Measurements from ENCODE around the gene CBLB.
A peak's percentile ranks its signal among the peaks of the same experiment; 100 is the strongest.
"Not testable (repeated sequence)": the region's sequence is repeated elsewhere in the genome, so short reads cannot be mapped to it uniquely, and the experiment has no call there.

The CBLB gene

DNA sequence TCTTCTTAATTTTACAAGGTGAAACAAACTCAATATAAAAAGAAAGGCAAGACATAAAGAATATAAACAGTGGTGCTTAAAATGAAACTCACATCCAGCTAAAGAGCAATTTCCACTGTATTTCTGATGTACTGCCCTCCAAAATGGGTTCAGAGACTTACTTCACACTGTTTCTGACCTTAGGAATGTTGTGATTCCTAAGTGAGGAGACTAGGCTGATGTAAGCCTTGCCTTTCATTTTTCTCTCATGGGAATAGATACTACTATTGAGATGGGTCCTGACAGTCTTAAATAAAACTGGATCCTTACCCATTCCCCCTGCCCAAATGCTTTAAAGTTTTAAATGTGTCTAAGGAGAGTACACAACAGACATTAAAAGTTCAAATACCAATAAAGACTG lies 86.9 kb downstream of the CBLB start:
- no peak for DNase-seq

DNA sequence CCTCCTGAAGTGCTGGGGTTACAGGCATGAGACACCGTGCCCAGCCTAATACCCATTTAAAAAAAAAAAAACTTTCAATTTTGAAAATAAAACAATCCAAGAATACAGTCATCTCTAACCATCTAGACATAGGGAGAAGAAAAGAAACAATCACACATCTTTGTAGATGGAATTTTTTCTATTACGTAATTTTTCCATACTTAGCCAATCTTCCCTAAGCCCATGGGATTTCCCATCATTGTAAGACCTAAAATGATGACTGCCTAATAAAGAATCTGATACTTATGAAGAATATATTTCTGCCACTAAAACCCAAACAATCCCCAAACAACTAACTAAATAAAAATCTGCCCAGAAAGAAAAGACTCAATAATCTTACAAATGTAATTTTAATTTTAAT lies 88.7 kb downstream of the CBLB start:
- no peak for DNase-seq

DNA sequence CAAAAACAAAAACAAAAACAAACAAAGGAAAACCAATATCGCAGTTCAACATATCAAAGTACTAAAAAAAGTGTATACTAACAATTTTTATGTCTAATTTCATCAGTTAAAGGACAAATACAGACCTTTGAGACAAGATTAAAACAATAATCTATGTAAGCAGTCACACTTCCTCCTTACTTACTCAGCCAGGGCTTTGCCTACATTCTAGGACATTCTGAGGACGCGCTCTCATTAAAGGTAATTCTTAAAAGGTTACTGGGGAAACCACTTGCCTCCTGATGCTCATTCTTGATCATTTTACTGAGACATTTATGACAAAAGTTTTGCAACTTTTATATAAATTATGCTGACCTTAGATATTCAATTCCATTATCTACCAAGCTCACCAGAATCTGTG lies 93.4 kb downstream of the CBLB start:
- no peak for DNase-seq

DNA sequence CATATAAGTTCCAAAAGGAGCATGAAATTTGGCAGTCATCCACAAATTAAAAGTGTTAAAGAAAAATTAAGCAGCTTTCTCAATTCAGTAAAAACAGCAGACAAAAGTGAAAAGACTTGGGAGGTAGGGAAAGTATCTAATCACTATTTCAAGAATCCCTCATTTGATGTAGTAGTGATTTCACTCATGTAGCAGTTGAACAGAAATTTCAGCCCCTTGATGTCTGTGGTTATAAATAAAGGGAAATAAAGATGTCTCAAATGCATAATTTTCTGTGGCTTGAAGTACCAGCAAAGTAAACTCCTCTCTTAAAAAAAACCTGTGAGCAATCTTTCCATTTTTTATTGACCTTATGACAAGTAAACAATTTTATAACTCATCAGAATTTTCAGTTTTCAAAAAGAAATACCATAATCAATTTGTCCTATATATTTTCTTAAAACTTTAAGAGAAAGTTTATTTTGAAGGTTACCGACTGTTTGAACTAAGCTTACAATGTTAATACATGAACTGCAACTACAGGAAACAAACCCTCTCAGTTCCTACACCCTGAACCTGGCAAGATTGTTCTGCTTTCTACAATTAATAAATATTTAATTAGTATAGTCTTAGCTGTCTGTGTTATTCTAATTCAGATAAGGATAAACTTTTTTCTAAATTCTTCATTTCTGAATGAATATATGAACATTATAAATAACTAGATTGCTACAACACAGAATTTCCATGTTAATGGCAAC lies 94.2 kb downstream of the CBLB start:
- no peak for DNase-seq

DNA sequence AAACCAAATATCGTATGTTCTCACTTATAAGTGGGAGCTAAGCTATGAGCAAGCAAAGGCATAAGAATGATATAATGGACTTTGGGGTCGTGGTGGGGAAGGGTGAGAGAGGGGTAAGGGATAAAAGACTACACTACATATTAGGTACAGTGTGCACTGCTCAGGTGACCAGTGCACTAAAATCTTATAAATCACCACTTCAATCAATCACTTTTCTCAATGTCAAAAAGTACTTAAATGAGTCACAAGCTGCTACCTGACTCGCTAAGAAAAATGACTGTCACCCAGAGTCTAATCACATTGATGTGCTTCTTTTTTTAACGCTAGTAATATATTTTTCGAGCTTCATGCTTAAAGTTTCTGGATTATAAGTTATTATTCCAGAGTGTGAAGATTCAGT lies 95.5 kb downstream of the CBLB start:
- no peak for DNase-seq

DNA sequence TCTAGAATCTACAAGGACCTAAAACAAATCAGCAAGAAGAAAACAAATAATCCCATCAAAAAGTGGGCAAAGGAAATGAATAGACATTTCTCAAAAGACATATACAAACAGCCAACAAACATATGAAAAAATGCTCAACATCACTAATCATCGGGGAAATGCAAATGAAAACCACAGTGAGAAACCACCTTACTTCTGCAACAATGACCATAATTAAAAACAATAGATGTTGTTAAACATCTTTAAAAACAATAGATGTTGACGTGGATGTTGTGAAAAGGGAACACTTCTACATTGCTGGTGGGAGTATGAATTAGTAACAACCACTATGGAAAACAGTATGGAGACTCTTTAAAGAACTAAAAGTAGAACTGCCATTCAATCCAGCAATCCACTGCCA lies 96.2 kb downstream of the CBLB start:
- no peak for DNase-seq

DNA sequence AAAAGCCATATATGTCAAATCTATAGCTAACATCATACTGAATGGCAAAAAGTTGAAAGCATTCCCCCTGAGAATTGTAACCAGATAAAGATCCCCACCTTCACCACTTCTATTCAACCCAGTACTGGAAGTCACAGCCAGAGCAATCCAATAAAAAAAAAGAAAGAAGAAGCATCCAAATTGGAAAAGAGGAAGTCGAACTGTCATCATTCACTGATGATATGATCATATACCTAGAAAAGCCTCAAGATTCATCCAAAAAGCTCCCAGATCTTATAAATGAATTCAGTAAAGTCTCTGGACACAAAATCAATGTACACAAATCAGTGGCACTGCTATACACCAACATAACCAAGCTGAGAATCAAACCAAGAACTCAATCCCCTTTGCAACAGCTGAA lies 97.4 kb downstream of the CBLB start:
- no peak for DNase-seq

DNA sequence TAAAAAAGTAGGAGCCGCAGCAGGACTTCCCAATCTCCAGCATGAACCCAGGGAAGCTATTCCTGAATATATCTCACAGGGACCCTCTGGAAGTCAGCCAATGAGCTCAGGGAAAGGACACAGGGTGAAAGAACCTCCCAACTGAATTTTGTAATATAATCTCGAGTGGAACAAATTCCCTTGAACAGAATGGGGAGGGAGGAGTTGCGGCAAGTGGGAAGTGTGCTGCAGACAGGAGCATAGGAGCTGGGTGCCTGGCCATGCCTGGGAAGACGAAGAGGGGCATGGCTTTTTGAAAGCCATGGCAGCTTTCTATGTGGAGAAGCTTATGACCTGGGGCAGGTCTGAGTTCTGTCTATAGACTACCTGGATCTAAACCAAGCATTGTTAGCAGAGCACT lies 98.4 kb downstream of the CBLB start:
- no peak for DNase-seq

DNA sequence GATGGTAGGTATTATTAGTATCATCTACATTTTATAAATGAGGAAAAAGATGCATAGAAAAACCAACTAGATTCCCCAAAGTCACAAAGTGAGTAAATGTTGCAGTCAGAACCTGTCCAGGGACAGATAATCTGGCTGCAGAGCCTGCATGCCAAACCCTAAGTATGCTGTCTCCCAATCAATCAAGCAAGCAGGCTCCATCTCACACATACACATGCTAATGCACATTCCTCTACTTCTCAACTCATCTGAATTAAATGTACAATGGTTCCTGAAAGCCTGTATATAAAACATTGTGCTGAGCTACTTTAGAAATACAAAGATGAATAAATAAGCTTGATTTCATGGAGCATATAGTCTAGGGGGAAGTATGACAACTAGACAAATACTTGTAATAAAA lies 101.0 kb downstream of the CBLB start:
- DNase-seq: no peak

DNA sequence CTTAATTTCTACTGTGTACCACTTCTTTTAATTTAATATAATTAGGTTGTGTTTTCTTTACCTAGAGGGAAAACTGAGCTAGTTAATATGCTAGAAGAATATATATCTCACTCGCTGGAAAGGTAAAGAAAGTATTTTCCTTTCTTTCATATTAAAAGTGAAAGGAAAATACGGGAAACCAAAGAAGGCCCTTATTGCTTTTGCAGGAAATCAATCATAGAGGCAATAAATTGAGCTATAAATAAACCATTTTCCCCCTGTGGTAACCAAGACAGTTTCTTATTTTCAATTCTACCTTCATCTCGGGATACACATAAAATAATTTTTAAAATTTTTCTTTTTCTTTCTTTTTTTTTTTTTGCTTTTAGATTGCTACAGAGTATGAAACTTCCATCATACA lies 101.6 kb downstream of the CBLB start:
- DNase-seq: no peak

DNA sequence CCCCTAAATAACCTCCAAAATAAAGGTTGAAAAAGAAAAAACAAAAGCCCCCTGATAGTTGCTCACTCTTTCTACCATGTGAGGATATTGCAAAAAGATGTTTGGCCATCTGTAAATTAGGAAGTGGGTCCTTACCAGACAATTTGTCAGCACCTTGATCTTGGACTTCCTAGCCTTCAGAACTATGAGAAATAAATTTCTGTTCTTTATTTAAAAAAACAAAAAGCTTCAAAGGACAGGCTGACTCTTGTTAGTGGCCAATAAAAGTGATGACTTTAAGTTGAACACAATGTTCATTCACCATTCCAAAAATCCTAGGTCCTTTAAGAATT lies 103.5 kb downstream of the CBLB start:
- no peak for DNase-seq

DNA sequence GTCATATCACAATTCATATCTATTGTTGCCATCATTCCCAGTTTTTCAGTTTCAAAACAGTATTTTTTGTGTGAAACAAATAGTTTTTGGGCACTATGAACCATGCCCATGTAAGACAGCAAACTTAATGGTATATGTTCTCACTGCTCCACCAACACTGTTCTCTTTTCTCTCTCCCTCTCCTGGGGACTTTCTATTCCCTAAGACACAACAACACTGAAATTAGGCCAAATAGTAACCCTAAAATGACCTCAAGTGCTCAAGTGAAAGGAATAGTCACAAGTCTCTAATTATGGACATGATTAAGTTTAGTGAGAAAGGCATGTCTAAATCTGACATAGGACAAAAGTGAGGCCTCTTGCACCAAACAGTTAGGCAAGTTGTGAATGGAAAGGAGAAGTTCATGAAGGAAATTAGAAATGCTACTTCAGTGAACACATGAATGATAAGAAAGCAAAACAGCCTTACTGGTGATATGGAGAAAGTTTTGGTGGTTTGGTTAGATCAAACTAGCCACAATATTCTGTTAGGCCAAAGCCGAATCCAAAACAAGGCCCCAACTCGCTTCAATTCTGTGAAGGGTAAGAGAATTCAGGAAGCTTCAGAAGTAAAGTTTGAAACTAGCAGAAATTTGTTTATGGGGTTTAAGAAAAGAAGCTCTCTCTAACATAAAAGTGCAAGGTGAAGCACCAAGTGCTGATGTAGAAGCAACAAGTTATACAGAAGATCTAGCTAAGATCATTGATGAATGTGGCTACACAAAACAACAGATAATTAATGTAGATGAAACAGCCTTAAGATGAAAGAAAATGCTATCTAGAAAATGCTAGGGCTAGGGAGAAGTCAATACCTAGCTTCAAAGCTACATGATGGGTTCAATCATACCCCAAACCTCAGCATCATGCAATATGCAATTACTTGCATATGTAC lies 104.2 kb downstream of the CBLB start:
- no peak for DNase-seq

DNA sequence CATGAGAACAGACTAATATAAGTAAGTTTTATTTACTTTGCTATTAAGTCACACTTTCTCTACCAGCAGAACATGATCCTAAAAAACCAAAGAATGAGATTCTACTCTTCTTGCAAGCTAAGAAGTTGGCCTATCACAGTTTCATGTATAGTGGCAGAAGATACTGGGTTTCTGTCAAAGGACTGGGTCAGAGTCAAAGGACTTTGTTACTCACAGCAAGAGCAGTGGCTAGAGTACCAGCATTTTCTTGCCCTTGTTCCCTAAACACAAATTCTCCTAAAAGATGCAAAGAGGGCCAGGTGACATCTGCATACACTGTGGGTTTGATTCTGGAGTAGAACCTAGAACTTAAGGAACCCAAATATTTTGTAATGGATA lies 105.2 kb downstream of the CBLB start:
- DNase-seq: no peak

DNA sequence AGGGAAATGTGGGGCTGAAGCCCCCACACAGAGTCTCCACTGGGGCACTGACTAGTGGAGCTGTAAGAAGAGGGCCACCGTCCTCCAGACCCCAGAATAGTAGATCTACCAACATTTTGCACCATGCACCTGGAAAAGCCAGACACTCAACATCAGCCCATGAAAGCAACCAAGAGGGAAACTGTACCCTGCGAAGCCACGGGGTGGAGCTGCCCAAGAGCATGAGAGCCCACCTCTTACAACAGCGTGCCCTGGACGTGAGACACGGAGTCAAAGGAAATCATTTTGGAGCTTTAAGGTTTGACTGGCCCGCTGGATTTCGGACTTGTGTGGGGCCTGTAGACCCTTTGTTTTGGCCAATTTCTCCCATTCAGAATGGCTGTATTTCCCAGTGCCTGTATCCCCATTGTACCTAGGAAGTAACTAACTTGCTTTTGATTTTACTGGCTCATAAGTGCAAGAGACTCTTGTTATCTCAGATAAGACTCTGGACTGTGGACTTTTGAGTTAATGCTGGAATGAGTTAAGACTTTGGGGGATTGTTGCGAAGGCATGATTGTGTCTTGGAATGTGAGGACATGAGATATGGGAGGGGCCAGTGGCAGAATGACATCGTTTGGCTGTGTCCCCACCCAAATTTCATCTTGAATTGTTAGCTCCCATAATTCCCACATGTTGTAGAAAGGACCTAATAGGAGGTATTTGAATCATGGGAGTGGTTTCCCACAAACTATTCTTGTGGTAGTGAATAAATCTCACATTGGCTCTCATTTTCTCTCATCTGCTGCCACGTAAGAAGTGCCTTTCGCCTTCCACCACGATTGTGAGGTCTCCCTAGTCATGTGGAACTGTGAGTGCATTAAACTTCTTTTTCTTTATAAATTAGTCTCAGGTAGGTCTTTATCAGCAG lies 105.8 kb downstream of the CBLB start:
- no peak for DNase-seq

DNA sequence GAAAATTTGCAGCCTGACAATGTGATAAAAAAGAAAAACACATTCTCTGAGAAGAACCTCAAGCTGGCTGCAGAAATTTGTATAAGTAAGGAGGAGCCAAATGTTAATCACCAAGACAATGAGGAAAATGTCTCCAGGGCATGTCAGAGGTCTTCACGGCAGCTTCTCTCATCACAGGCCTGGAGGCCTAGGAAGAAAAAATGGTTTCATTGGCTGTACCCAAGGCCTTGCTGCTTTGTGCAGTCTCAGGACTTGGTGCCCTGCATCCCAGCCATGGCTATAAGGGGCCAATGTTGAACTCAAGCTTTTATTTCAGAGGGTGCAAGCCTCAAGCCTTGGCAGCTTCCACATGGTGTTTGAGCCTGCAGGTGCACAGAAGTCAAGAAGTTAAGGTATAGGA lies 106.6 kb downstream of the CBLB start:
- not testable (repeated sequence) for DNase-seq

DNA sequence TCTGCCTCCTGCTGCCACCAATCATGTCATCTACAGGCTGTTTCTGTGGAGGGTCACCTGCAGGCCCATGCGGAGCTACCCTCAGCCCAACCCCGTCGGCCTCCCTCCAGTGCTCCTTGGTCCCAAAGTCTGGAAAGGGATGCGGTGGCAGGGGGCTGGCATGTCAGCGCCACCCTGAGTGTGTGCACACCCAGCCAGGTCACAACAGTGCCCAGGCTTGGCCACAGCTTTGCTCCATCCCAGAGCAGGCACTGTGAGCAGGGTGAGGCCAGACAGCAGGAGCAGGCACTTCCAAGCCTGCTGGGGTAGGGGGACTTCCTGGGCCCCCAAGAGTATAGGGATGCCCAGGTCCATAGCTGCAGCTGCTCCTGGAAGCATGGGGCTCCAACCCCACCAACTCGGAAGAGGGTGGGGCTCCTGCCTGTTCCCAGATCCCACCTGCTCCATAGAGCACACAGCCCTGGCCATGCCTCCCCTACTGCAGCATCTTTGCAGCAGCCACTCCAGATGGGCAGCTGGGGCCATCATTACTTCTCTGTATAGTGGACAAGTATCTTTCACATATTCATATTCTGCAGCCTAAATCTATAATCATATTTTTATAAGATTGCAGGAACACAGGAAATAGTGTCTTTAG lies 109.3 kb downstream of the CBLB start:
- DNase-seq: no peak

DNA sequence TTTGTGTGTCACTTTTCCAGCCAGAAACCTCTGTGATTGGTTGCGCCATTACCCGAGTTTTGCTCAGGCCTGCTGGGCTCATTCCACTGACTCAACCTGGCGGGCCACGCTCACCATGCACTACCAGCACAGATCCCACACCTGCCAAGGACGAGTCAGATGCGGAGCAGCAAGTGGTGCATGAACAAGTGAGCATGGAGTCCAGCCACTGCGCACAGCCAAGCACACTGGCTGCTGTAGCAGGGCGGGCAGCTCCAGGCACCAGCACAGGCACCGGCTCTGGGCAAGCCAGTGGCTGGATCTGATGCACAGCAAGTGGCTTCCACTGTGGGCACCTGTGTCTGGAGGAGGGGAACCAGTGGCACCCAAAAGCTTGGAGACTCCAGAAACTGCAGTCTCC lies 110.4 kb downstream of the CBLB start:
- DNase-seq: no peak

DNA sequence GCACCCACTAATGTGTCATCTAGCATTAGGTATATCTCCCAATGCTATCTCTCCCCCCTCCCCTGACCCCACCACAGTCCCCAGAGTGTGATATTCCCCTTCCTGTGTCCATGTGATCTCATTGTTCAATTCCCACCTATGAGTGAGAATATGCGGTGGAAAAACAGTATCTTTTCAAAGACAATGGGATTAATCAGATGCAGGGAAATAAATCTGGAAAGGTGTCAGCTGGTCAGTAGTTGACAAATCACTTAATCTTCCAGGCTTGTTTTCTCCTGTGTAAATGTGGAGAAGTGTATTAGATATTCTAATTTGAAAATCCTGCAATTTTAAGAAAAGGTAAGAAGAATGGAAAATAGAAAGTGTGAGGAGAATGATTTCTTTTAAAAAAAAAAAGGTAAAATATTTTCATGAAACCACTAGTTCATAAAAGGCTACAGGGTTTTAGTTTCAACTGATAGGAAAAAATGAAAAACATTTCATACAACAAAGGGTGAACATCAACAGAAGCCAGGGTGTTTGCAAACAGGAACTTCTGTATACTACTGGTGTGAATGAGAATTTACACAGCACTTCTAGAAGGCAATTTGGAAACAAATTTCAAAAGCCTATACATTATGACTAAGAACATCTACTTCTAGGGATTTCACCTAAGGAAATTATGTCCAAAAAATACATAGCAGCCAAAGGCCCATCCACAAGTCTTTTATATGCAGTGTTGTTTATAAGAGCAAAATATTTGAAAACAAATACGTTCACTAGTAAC lies 113.5 kb downstream of the CBLB start:
- DNase-seq: no peak

DNA sequence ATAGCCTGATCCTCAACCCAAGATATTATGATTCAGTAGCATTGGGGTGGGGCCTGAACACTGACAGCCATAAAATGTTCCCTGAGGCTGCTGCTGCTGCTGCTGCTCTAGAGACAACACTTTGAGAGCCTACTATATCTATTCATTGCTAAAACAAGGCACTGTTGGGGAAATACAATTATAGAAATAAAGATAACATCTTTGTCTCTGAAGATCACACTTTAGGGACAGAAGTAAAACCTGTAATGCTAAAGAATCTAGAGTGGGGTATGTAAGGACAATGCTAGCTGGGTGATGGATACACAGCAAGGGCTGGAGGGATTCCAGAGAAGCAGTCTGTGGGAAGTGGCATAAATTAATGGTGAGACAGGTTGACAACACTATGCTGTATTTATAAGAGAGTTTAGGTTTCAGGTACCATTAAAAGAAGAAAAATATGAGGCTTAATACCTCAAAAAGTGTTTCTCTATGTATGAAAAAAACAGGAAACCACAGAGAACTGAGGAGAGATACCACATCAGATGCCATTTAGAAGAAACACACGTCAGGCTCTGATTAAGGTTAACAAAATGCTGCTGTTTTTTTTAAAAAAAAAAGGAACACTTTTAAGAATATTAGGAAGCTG lies 115.9 kb downstream of the CBLB start:
- DNase-seq: peak; percentile 45

DNA sequence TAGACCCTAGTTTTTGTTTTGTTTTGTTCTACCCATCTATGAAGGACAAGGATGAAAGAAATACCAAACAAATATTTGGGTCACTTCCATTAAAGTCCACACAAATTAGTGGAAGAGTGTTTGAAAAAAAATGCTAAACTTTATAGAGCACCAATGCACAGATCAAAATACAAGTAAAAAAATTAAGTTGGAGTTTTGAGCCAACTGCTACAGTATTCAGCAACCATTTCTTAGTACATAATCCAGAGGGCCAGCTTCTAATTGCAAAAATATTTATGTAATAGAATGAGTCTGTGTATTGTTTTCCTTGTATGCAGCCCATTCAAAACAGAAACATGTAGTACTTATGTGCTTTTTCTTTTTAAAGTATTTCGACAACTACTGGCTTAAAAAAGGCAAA lies 121.1 kb downstream of the CBLB start:
- no peak for DNase-seq

DNA sequence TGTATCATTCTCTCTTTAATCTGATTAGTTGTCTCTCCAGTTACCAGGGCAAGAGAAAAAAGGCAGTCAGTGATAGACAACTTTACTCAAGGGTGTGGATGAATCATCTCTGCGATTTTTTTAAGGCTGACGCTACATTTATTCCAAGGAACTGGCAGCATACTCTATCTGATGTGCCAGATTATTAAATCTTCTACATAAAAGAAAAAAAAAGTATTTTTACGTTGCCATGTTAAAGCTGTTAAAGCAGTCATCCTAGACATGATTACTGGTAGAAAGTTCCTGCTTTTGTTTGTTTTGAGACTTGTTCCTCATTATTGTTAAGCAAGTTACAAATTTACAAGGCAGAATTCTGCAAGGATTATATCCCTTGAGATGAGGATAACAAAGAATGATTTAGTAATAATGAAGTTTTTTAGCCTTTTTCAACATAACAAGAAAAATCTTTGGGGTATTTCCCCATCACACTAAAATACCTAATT lies 121.7 kb downstream of the CBLB start:
- DNase-seq: no peak

Measured in stimulated activated CD4-positive, alpha-beta T cell treated with anti-CD3 and anti-CD28 coated beads, Interleukin-4, amount 100 ng/mL, for 24 hours (primary cell).